Lower leg skin (tissue), 4 donors: ENCODE measurements around the gene TFEB. TPM values are rescaled to one million over a fixed set of nuclear protein-coding genes. Genes with fewer than 3 reads are reported as not detected.

ENCODE experiments used
- DNase-seq, 2 donors: peaks; one replicate each; pipeline ENCODE4 v3.0.0-alpha.2; 2019; ENCODE audit warnings: low spot score in 2 of 2
- H3K4me3 ChIP-seq: fragments of 200-600 bp; sonication (generic); 2 replicates; pipeline ENCODE4 v1.5.1; 2017; ENCODE audit warnings: mild to moderate bottlenecking, low read depth; ENCODE audit not compliant: poor library complexity, severe bottlenecking
- CTCF ChIP-seq, 3 donors: fragments of 450-650 bp; IDR thresholded peaks; one replicate each; pipeline ENCODE4 v1.5.1; 2016; ENCODE audit warnings: antibody characterized with exemption in 3 of 3, mild to moderate bottlenecking in 3 of 3, moderate library complexity in 2 of 3
- POLR2A ChIP-seq, 2 donors: fragments of 450-650 bp; IDR thresholded peaks; one replicate each; pipeline ENCODE4 v1.6.1; 2016 to 2017; ENCODE audit warnings: antibody characterized with exemption in 2 of 2, mild to moderate bottlenecking in 1 of 2, moderate library complexity in 1 of 2
- WGBS, 2 donors: methylation state at CpG; one replicate each; pipeline ENCODE4 v1.1.5; 2018; 5-methylcytosine and 5-hydroxymethylcytosine counted together
- intact Hi-C: fragments of 100-400 bp; cut with DNase I; formaldehyde crosslinking; loops from one replicate; pipeline ENCODE4 v1.15.0; 2023; ENCODE audit warnings: low total_unique reads
- total RNA-seq, 4 donors: library from RNA; depleted of rRNA; stranded (reverse); fragments of >200 nt; gene quantifications; one replicate each; pipeline ENCODE4 v1.1.0, GENCODE V29; 2016

TFEB gene
- total RNA-seq, 4 donors from 2014 or later, result 20.2 to 38.3 (median 26.0) TPM

- no peak for DNase-seq
- H3K4me3 ChIP-seq, result no peak overlapping the region
- intact Hi-C loops, result no loop called here
- no peak for TF ChIP-seq CTCF (IDR thresholded peaks at IDR 0.05)
- TF ChIP-seq POLR2A (IDR thresholded peaks at IDR 0.05), result no peak
- WGBS, 2 donors, result 88 to 95% methylated on average over 6 of the region's 6 CpGs
Observed at GRCh38 chr6:41748102-41748477, 12.7 kb upstream of the TFEB start.

- WGBS, 2 donors, result 78 to 87% methylated on average over 15 of the region's 15 CpGs
Observed at GRCh38 chr6:41747256-41748101, 12.1 kb upstream of the TFEB start, which contains the start of gene PGC. Gene PGC (minus strand): TSS chr6:41747397. CDS start chr6:41747334, 63 bp downstream.

GRCh38 chr6:41746107-41746506 lies 10.7 kb upstream of the TFEB start:
- DNase-seq, result no peak
- intact Hi-C loops, result no loop called here
- TF ChIP-seq CTCF (IDR thresholded peaks at IDR 0.05) (no peak), POLR2A (IDR thresholded peaks at IDR 0.05) (no peak)
- H3K4me3 ChIP-seq, result no peak overlapping the region
- WGBS, 2 donors, result 84 to 88% methylated on average over 9 to 10 of the region's 10 CpGs

More at GRCh38 chr6:41747256-41748101, 12.1 kb upstream of the TFEB start, which contains the start of gene PGC:
- intact Hi-C loops, result no loop called here
- DNase-seq, result no peak
- TF ChIP-seq CTCF (IDR thresholded peaks at IDR 0.05) (no peak), POLR2A (IDR thresholded peaks at IDR 0.05) (no peak)
- H3K4me3 ChIP-seq, result no peak within 1 kb of the TSS

GRCh38 chr6:41744236-41744787 lies 8.9 kb upstream of the TFEB start:
- H3K4me3 ChIP-seq, result no peak overlapping the region
- intact Hi-C loops, result no loop called here
- WGBS, 2 donors, result 84 to 89% methylated on average over 7 of the region's 7 CpGs
- TF ChIP-seq POLR2A (IDR thresholded peaks at IDR 0.05), result no peak
- no peak for TF ChIP-seq CTCF (IDR thresholded peaks at IDR 0.05)
- DNase-seq, result no peak

- intact Hi-C loops, result no loop called here
- TF ChIP-seq CTCF (IDR thresholded peaks at IDR 0.05) (no peak), POLR2A (IDR thresholded peaks at IDR 0.05) (no peak)
- DNase-seq, result no peak
- no peak overlapping the region for H3K4me3 ChIP-seq
- 88 to 96% methylated on average over 5 to 6 of the region's 6 CpGs for WGBS, 2 donors
Observed at GRCh38 chr6:41743406-41744235, 8.2 kb upstream of the TFEB start.
